HG02571 (cell line): Measurements from ENCODE around the gene REV1.

Experiments used
- ATAC-seq: cut with Tn5 transposase; IDR thresholded peaks from one replicate; pipeline ENCODE4 v1.9.1; 2021; ENCODE audit warnings: mild to moderate bottlenecking, moderate library complexity; ENCODE audit not compliant: unreplicated experiment

REV1 gene

DNA sequence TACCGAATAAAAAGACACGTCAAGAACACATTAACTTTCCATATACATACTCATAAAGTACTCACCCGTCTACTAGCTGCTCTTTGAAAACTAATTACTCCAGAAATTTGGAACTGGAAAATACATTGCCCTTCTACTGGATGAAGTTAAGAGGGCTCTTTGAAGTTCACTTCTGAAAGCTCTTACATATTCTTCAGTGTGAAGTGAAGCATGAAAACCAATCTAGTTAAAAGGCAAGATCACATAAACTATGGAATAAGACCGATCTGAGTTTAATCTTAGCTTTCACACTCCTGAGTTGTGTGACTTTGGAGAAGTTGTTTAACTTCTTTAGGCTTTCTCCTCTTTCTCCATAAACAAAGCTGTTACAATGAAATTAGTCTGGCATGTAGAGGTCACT lies 38.5 kb downstream of the REV1 start:
- ATAC-seq, result no peak

DNA sequence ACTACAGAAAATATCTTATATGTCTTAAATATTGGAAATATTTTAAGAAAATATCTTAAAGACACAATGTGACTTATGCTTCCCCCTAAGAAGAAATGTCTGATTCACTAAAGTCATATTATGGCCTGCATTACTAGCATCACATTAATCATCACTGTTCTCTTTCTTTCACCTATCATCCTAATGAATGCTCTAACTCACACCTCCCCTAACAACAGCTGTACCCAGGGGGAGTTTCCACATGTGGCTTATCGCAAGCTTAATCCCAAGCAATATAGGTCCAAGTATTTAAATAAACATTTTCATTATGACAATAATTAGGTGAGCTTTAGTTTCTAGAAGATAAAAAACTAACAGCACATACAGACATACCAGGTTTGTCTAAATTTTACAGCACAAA lies 39.6 kb downstream of the REV1 start:
- ATAC-seq, result no peak

DNA sequence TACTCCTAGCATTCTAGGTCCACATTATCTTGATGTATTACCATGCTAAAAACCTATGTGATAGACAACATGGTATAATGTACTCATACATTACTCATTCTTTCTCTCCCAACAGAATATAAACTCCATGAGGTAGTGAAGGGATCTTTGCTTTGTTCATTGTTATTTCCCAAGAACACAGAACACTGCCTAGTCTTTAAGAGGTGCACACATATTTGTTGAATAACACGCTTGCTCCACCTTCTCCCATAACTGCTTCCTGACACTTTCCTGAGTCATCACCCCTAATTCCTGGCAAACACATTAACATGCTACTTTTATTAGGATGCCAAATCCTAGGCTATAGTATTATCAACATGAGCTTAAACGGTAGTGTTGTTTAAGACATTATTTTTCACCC lies 41.3 kb downstream of the REV1 start:
- no peak for ATAC-seq

DNA sequence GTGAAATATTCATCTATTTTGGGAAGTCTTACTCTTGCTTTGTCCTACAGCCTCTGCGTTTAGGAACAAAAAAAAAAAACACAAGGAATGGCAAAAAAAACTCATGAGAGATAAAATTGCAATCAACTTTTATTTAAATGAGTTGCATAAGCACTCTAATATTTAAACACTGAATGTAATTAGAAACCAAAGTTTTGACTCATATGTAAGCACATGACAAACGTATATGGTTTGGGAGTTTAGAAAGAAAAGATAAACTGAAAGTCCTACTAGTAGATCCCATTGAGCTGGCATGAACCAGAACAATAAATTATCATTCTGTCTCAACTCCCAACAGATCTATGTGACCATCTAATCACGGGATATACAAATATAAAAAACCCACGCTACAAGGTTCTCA lies 44.8 kb downstream of the REV1 start:
- no peak for ATAC-seq

DNA sequence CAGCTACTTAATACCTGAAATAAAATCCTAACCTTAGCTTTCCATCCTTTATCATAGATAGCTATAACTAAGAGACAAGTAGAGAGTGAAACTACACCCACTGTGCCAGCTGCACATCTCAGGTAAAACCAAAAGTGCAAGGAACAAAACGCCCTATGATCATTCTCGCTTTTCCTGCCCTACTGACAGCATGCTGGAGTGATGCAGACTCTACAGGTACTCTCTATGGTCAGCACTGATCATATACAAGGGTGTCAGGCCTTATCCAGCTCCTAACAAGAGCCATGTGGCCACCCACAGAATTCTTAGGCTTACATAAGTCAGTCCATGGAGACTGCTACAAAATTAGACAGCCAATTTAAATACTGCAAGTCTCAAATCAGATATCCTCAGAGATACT lies 45.6 kb downstream of the REV1 start:
- no peak for ATAC-seq

DNA sequence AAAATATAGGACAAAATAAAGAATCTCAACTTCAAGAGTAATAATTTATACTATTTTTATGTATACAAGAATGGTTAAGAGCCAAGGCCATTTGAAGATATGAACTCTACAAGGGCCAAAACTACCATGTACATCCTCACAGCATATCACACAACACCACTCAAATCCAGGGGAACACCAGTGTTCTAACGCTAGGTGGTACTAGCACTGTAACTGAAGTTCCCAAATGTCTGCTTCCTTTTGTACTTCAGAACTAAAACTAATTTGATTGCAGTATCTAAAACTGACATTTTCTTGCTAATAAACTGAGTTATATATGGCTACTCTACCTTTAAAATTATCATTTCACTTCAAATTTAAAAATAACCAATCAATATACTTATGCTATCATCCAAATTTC lies 47.0 kb downstream of the REV1 start:
- no peak for ATAC-seq

DNA sequence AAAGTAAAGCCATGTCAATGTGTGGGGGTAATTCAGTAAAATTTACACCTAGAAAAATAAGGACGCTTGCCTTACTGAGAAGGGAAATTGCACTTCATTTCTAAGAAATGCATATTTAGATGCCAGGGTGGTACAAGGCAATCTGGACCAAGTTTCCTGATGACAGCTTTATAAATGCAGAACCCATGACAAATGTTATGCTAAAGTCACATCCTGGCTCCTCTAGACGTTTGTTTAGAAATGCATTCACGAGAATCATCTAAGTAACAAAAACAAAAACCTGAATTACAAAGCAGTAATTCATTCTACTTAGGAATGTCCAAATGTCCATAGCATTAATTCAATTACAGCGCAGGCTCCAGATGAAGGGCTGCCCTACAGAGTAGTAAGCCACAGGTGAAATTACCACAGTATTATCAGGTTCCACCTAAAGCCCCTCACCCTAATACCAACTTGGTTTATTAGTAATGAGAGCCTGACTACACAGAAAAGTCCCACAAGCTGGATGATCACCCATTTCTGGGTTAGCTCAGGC lies 49.8 kb downstream of the REV1 start:
- ATAC-seq, result no peak

DNA sequence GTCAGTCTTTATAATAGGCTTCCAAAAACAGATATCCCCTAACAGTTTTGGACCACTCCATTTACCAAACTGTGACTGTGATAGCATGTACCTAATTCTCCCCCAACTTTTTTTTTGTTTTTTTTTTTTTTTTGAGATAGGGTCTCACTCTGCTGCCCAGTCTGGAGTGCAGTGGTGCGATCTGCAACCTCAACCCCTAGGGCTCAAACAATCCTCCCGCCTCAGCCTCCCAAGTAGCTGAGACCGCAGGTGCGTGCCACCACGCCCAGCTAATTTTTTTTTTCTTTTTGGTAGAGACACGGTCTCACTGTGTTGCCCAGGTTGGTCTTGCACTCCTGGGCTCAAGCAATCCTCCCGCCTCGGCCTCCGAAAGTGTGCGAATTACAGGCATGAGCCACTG lies 52.9 kb downstream of the REV1 start:
- ATAC-seq, result no peak

DNA sequence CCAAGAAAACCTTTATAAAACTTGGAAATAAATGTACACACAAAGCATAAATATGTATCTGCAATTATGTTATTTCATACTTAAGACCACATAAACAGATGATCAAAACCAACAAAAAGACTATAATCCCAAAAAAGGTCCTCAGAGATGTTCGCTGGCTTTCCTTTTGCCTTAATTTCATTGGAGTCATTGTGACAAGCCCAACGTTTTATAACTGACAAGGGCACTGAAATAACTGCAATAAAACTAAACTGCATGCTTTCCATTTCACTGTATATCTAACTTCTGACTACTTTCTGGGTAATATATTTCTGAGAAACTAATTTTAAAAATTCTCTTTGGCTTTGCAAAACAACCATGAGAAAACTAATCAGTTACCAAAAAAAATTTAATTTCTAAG lies 56.5 kb downstream of the REV1 start:
- ATAC-seq, result no peak

DNA sequence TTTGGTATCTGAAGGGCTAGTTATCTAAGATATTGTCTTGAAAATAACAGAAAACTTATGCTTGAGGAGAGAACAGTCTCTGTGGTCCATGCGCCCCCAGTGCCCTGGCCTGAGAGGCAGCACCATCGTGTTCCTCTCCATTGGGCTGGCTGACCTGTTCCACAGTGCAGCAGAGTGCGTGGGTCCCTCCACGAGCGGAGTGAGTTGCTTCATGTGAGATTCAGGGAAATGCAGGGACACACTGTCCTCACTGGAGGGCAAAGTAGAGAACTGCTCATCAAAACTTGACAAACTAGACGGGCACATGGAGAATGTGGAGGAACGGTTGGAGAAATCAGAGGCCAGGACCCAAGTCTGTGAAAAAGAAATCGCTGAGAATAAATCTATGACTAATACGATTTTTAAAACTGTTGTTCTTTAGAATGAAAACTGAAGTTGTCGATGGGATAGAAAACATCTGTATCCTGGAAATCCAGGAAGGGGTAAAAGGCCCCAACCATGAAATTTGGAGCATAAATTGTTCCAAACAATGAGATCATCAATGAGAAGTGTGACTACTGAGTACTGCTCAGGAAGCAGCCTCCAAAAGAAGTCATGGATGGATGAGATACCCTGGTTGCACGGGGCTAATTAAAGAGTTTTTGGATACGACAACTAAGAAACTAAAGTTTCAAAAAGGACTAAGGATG lies 58.1 kb downstream of the REV1 start:
- ATAC-seq, result no peak

DNA sequence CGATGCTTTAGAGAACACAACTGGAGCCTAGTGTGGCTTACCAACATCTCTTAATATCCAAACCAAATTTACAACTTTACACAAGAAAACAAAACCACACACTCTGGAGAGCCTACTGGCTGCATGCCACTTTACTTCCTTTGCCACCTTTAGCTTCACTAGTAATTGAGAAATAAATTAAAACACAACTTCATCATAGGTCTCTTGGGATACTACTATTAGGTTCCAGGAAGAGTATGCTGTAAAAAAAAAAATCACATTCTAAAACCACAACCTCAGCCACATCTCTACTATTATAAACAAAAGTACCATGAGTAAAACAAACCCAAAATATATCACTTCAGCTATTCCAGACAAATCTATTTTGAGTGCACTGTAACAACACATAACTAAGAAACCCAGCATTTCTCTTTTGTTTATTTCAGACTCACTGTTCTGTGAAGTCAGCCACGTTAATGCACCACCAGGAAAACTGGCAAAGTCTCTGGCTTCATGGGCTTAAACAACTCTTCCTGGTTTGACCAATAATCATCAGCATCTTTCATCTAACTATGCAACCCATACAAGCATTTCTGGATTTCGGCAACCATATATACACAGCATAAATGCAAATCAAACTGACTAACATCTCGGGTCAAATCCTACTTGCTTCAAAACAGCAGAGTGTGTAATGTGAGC lies 59.1 kb downstream of the REV1 start:
- ATAC-seq, result no peak

DNA sequence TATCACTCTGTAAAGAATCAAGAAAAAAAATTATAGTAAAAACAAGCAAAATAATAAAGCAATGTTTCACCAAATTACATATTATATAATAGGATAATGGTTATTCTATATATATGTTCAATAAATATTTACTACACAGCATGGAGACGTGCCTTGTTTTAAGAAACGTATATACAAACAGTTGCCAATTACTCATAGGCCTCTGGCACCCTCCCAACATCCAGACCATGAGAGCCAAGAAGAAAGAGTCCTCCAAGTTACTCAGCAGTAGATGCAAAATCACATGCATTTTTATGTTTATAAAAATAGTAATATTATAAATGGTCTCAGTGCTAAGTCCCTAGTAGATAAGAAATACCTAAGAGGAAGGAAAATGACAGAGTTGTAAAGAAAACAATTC lies 64.8 kb downstream of the REV1 start:
- no peak for ATAC-seq

DNA sequence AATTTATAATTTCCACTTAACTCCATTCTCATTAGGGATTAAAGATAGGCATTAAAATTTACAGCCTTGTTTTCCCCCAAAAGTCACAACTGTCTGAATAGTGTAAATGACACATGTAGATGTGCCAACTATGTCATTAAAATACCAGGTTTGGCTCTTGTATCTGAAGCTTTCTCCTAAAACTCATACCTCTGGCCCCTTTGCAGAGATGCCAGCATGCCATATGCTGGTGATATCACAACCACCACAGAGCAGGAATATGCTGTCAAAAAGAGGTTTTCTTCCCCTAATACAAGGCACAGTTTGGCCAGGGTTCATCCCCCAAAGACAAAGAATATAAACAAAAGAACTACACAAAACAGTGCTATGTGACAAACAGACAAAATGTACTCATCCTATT lies 65.4 kb downstream of the REV1 start:
- ATAC-seq, result no peak

DNA sequence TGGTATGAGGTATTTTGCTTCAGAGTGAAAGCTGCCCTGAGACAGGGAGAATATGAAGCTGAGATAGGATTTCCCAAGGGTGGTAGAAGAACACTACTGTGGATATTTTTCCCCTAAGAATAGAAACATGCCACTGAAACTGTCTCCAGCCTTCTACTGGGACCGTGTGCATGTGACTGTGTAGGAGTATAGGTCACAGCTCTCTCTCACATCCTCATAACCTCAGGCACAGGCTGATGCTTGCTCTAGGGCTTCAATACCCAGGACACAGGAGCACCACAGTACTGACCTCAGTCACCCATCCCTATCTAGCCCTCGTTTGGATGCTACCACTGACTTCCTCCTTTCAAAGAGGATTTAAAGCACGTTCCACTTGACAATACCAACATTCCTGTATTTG lies 67.2 kb downstream of the REV1 start:
- peak; percentile 69 for ATAC-seq

DNA sequence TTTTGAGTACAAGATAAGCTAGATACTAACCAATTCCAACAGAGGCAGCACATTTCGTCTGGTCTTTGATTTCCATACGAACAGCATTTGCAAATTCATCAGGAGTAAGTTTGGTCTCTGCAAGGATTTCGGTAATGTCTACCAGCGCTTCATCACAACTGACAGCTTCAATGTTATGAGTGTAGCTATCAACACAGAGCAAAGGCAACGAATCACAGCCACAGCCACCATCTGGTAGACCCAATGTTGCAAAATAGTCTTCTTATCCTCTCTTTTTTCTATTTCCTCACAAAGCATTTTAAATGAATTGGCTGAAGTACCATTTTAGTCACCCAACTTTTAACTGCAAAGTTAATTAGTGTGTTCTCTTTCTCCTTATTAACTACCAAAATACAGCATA lies 68.3 kb downstream of the REV1 start:
- ATAC-seq, result no peak

DNA sequence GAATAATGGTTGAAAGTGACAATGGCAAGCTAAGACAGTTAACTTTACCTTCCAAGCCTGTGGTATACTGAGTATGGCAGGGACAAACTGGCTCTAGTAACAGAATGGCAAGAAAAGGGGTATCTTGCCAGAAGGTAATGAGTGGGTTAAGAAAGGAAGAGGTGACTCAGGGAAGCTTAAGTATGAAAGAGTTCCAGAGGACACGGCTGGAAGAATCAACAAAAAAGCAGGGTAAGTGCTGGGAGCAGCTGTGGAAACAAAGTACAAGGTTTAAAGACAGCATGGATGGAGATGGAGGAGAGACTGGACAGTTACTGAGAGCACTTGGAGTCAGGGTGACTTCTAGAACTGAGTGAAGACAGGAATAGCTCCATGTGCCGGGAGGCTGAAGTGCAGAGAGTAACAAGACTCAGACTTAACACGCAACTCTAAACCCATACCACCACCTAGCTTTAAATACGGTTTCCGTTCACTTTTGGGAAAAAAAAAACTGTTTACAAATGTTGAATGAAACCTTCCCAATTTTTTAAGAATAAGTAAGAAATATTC lies 69.0 kb downstream of the REV1 start:
- ATAC-seq, result no peak

DNA sequence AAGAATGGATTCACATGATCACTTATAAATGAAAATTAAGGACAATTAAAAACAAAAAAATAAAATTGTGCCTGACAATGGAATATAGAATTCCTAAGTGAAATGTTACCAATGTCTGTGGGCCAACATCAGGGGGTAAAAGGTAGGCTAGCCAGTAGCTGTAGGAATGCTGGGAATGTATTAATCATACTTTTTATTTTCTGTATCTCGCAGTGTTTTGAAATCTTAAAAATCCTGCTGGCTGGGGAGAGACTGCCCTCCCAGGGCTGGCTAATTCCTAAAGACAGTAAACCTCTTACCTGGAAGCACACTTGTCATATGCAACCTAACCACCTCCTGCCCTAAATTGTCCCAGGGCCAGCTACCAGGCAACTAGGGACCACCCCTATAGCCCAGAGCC lies 69.8 kb downstream of the REV1 start:
- ATAC-seq, result no peak

DNA sequence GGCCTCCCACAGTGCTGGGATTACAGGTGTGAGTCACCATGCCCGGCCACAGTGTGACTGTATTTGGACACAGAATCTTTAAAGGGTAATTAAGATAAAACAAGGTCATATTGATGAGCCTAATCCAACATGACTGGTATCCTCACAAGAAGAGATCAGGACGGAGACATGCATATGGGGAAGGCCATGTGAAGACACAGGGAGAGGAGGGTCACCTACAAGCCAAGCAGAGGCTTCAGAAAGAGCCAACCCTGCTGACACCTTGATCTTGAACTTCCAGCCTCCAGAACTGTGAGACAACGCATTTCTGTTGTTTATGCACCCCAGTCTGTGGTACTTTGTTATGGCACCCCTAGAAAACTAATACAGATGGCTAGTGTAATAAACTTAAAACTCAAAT lies 72.4 kb downstream of the REV1 start:
- ATAC-seq, result no peak

DNA sequence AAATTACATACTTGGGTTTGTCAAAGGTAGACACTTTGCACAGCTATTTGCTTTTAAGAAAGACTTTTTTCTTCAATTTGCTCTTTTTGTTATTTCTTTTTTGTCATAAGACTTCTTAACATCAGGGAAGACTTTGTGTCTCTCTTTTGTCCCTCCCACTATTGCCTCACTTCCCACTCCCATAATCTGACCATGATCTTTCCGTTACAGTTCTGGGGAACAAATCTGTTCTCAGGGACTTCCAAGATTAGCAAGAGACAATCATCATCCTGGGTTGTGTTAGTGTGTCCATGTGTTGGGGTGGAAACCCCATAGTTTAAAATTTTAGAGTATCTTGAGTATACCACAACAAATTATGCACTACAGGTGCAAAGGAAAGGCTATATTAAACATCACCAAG lies 75.3 kb downstream of the REV1 start:
- no peak for ATAC-seq

DNA sequence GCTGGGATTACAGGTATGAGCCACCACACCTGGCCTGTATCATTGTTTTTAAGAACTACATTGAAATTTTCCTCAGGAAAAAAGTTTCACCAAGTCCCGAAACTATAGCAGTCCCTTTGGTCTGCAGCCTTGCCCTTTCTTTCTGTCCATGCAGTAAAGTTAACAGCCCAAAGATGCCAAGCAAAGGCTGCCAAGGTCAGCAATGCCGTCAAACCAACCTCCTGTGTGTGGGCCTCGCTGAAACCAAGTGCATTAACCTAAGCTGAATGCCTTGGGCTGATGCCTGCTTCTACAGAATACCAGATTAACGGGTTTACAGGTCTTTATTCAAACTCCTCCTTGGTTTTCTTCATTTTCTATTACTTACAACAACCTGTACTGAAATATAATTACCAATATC lies 79.5 kb downstream of the REV1 start:
- ATAC-seq, result no peak

DNA sequence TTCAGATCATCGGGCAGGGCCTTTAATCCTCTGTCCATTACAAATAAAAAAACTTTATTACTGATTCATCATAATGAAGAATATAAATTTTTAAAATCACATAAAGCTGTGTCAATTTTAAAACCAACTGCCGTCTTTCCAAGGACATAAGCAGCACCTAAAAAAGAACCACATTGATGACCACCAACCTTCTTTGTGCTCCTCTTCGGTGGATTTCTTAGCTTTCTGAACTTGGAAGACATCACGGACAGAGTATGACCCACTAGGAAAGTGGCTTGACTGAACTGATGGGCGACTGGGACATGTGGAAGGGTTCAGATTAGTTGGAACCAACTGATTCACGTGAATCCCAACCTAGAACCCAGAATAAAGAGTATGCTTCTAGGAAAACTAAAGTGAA lies 83.7 kb downstream of the REV1 start:
- no peak for ATAC-seq
